ENCODE measurements around the gene ELMO1. TPM values are rescaled to one million over a fixed set of nuclear protein-coding genes. Genes with fewer than 3 reads are reported as not detected.

The ELMO1 gene
- polyA plus RNA-seq, 1 experiment, result not detected

- no peak overlapping the region for H3K27ac ChIP-seq (ENCODE audit: low read depth, low read length)
- DNase-seq (ENCODE audit: low read depth, low spot score), result no peak
- H3K4me3 ChIP-seq (ENCODE audit: low read depth, low read length), result no peak overlapping the region
- H3K27me3 ChIP-seq (ENCODE audit: control insufficient read depth, insufficient read depth, low read length), result no peaks in the 10 kb centered on the region
- no peak for TF ChIP-seq CTCF (IDR thresholded peaks at IDR 0.05; ENCODE audit: low read depth, low read length)
- peaks cover 23% of the 10 kb centered on the region for H3K9me3 ChIP-seq (ENCODE audit: control insufficient read depth, insufficient read depth, low read length)
- ChIA-PET CTCF (no interaction called here), POLR2A (no interaction called here)
Measured at GRCh38 chr7:37310327-37311080, 138.2 kb downstream of the ELMO1 start.

GRCh38 chr7:37309493-37309892 is 139.2 kb downstream of the ELMO1 start:
- ChIA-PET POLR2A (no interaction called here), CTCF (no interaction called here)
- no peak for DNase-seq (ENCODE audit: low read depth, low spot score)
- Histone ChIP-seq H3K27ac (ENCODE audit: low read depth, low read length) (no peak overlapping the region), H3K4me3 (ENCODE audit: low read depth, low read length) (no peak overlapping the region), H3K9me3 (ENCODE audit: control insufficient read depth, insufficient read depth, low read length) (peaks cover 23% of the 10 kb centered on the region), H3K27me3 (ENCODE audit: control insufficient read depth, insufficient read depth, low read length) (no peaks in the 10 kb centered on the region)
- TF ChIP-seq CTCF (IDR thresholded peaks at IDR 0.05; ENCODE audit: low read depth, low read length), result no peak

- no peak for TF ChIP-seq CTCF (IDR thresholded peaks at IDR 0.05; ENCODE audit: low read depth, low read length)
- DNase-seq (ENCODE audit: low read depth, low spot score), result no peak
- Histone ChIP-seq H3K9me3 (ENCODE audit: control insufficient read depth, insufficient read depth, low read length) (peaks cover 23% of the 10 kb centered on the region; the same call in 1 of the 2 replicates), H3K27me3 (ENCODE audit: control insufficient read depth, insufficient read depth, low read length) (no peaks in the 10 kb centered on the region), H3K4me3 (ENCODE audit: low read depth, low read length) (no peak overlapping the region), H3K27ac (ENCODE audit: low read depth, low read length) (no peak overlapping the region)
- CTCF ChIA-PET, result no interaction called here
- POLR2A ChIA-PET, result no interaction called here
Measured at GRCh38 chr7:37304921-37305320, 143.7 kb downstream of the ELMO1 start.

- POLR2A ChIA-PET, result no interaction called here
Measured at GRCh38 chr7:37297546-37297945, 151.1 kb downstream of the ELMO1 start.

More at GRCh38 chr7:37297546-37297945, 151.1 kb downstream of the ELMO1 start:
- Histone ChIP-seq H3K4me3 (ENCODE audit: low read depth, low read length) (no peak overlapping the region), H3K27me3 (ENCODE audit: control insufficient read depth, insufficient read depth, low read length) (no peaks in the 10 kb centered on the region), H3K27ac (ENCODE audit: low read depth, low read length) (no peak overlapping the region), H3K9me3 (ENCODE audit: control insufficient read depth, insufficient read depth, low read length) (peaks cover 6% of the 10 kb centered on the region; the same call in 1 of the 2 replicates)
- no peak for DNase-seq (ENCODE audit: low read depth, low spot score)
- CTCF ChIA-PET, result no interaction called here
- TF ChIP-seq CTCF (IDR thresholded peaks at IDR 0.05; ENCODE audit: low read depth, low read length), result no peak
